SIG-M5 (cell line): Measurements from ENCODE around the gene KISS1.

Experiments
- DNase-seq: peaks from one replicate; lab custom pipeline; 2025; lab: John Stamatoyannopoulos, UW

The KISS1 gene

GRCh38 chr1:204217648-204218000, 21.3 kb upstream of the KISS1 start:
- DNase-seq: no peak

- DNase-seq: no peak
These were observed 20.8 kb upstream of the KISS1 start for GRCh38 chr1:204216880-204217647.

GRCh38 chr1:204216236-204216635, 19.9 kb upstream of the KISS1 start:
- DNase-seq: no peak

- DNase-seq: no peak
These were observed 17.7 kb upstream of the KISS1 start, which contains the start of gene GOLT1A for GRCh38 chr1:204213668-204214662. Gene GOLT1A (minus strand): TSS chr1:204213988. CDS start chr1:204213906, 82 bp downstream.

- DNase-seq: no peak
These were observed 16.4 kb upstream of the KISS1 start for GRCh38 chr1:204212715-204213114.

GRCh38 chr1:204211046-204211445, 14.8 kb upstream of the KISS1 start:
- no peak for DNase-seq

GRCh38 chr1:204207136-204207616, 10.9 kb upstream of the KISS1 start:
- DNase-seq: no peak

- DNase-seq: no peak
These were observed 9.8 kb upstream of the KISS1 start for GRCh38 chr1:204206121-204206520.

GRCh38 chr1:204205486-204205885, 9.2 kb upstream of the KISS1 start:
- no peak for DNase-seq

GRCh38 chr1:204204944-204205343, 8.7 kb upstream of the KISS1 start:
- DNase-seq: no peak

GRCh38 chr1:204203206-204203767, 7.0 kb upstream of the KISS1 start:
- DNase-seq: no peak

- DNase-seq: no peak
These were observed 6.2 kb upstream of the KISS1 start for GRCh38 chr1:204202481-204202880.

- no peak for DNase-seq
These were observed 5.2 kb upstream of the KISS1 start for GRCh38 chr1:204201348-204202040.

- DNase-seq: no peak
These were observed 3.3 kb upstream of the KISS1 start for GRCh38 chr1:204199579-204199978.

GRCh38 chr1:204198348-204199340, 2.4 kb upstream of the KISS1 start:
- no peak for DNase-seq

GRCh38 chr1:204197068-204197467, 777 bp upstream of the KISS1 start:
- DNase-seq: no peak

GRCh38 chr1:204194771-204195170, 1.5 kb downstream of the KISS1 start:
- DNase-seq: no peak

- DNase-seq: no peak
These were observed 2.2 kb downstream of the KISS1 start for GRCh38 chr1:204194080-204194479.

GRCh38 chr1:204192589-204193352, 3.5 kb downstream of the KISS1 start:
- no peak for DNase-seq

GRCh38 chr1:204192046-204192445, 4.2 kb downstream of the KISS1 start:
- DNase-seq: no peak
